Measurements from ENCODE around the gene ACVRL1. TPM values are rescaled to one million over a fixed set of nuclear protein-coding genes. Genes with fewer than 3 reads are reported as not detected.

ACVRL1 gene
- total RNA-seq, 1 donor from 2014 or later: 0.49 TPM

DNA sequence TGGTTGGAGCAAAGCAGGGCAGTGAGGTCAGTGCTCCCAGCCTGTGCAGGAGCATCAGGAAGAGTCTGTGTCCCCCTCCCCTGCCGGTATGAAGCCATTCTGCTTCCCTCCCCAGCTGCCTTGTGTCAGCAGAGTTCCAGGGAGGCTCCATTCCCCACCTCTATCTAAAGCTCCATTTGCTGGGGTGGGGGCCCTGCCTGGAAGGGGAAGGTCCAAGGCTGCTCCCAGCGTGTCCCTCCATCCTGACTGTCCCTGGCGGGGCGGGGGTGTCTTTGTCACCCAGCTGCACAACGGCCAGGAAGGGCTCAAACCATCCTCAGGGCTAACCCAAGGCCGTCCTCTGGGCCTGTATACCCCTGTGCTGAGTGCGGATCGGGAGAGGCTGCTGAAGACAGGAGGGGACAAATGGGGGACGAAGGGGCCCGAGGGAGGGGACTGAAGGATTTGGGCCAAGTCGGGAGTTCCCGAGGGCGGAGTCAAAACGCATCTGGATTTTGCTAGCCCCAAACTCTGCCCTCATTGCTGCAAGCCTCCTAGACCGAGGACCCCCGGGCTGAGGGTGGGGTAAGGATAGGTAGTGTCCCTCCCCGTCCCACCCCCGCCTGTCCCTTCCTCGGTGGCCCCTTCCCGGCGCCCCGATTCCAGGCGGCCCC, 748 bp upstream of the ACVRL1 start:
- H3K9me3 Mint-ChIP-seq: no peaks in the 10 kb centered on the region
- no peaks in the 10 kb centered on the region for H3K36me3 Mint-ChIP-seq (ENCODE audit: low read depth)
- no peak for DNase-seq (ENCODE audit: low read depth, low spot score)
- no peaks in the 10 kb centered on the region for H3K27me3 Mint-ChIP-seq (ENCODE audit: low read depth)
- H3K4me3 Mint-ChIP-seq: no peak overlapping the region
- no peak overlapping the region for H3K27ac Mint-ChIP-seq (ENCODE audit: unreplicated experiment)
- peaks cover 28% of the 10 kb centered on the region for H3K4me1 Mint-ChIP-seq
- TF ChIP-seq, protein P1, sequence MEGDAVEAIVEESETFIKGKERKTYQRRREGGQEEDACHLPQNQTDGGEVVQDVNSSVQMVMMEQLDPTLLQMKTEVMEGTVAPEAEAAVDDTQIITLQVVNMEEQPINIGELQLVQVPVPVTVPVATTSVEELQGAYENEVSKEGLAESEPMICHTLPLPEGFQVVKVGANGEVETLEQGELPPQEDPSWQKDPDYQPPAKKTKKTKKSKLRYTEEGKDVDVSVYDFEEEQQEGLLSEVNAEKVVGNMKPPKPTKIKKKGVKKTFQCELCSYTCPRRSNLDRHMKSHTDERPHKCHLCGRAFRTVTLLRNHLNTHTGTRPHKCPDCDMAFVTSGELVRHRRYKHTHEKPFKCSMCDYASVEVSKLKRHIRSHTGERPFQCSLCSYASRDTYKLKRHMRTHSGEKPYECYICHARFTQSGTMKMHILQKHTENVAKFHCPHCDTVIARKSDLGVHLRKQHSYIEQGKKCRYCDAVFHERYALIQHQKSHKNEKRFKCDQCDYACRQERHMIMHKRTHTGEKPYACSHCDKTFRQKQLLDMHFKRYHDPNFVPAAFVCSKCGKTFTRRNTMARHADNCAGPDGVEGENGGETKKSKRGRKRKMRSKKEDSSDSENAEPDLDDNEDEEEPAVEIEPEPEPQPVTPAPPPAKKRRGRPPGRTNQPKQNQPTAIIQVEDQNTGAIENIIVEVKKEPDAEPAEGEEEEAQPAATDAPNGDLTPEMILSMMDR (conservative IDR thresholded peaks at IDR 0.05): no peak

DNA sequence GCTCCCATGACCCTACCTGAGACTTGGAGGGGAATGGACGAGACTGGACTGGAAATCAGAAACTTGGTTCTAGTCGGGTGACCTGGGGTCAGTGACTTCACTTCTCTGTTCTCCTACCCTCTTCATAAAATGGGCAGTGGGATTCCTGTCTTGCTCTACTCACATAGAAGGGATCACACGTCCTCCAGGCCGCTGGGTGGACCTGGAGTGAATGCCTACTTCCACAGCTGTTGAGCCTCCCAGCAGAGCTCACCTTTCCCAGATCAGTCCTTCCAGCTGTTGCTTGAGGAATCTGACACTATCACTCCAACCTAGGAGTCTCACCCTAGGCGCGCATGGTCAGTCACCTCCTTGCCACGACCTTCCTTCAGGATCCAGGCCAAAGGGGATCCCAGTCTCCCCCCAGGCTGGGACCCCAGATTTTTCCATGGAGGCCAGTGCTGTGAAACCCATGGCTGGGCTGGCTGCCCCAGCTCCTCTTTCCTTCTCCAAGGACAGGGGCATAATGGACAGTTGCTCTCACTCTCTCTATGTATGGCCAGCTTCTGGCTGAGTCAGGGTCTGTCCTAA, 637 bp downstream of the ACVRL1 start:
- Mint-ChIP-seq H3K27me3 (ENCODE audit: low read depth) (no peaks in the 10 kb centered on the region), H3K4me3 (no peak overlapping the region), H3K27ac (ENCODE audit: unreplicated experiment) (peak overlapping the region; percentile 43), H3K36me3 (ENCODE audit: low read depth) (no peaks in the 10 kb centered on the region), H3K9me3 (no peaks in the 10 kb centered on the region), H3K4me1 (peaks cover 41% of the 10 kb centered on the region)
- TF ChIP-seq, protein P1 (conservative IDR thresholded peaks at IDR 0.05): no peak
- DNase-seq (ENCODE audit: low read depth, low spot score): no peak

DNA sequence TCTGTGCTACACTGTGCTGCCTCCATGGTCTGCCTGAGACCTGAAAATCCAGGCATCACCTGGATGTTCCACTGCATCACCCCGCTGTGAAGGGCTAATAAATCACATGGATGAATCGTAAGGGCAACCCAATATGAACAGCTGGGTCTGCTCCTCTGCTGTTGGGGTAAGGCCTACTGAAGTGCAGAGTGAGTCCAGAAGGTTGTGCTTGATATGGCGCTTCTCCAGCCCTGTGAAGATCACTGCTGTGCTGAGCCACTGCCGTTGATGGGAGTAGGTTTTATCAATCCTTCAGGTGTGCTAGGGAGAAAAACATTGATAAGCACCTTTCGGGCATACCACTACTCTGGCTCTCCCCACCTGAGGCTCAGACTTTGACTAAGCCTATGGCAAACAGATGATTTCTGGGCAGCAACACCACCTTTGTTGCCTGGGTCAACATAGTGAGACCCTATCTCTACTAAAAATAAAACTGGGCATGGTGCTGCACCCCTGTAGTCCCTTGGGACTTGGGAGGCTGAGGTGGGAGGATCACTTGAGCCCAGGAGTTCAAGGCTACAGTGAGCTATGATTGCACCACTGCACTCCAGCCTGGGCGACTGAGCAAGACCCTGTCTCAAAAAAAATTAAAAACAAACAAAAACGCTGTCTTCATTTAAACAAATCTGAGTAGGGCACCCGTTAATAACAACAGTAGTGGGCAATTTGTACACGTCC, 1.7 kb downstream of the ACVRL1 start:
- no peak overlapping the region for H3K4me3 Mint-ChIP-seq
- DNase-seq (ENCODE audit: low read depth, low spot score): no peak
- no peaks in the 10 kb centered on the region for H3K36me3 Mint-ChIP-seq (ENCODE audit: low read depth)
- H3K27me3 Mint-ChIP-seq (ENCODE audit: low read depth): no peaks in the 10 kb centered on the region
- TF ChIP-seq, protein P1 (conservative IDR thresholded peaks at IDR 0.05): no peak
- peaks cover 42% of the 10 kb centered on the region for H3K4me1 Mint-ChIP-seq
- H3K9me3 Mint-ChIP-seq: no peaks in the 10 kb centered on the region
- H3K27ac Mint-ChIP-seq (ENCODE audit: unreplicated experiment): no peak overlapping the region

DNA sequence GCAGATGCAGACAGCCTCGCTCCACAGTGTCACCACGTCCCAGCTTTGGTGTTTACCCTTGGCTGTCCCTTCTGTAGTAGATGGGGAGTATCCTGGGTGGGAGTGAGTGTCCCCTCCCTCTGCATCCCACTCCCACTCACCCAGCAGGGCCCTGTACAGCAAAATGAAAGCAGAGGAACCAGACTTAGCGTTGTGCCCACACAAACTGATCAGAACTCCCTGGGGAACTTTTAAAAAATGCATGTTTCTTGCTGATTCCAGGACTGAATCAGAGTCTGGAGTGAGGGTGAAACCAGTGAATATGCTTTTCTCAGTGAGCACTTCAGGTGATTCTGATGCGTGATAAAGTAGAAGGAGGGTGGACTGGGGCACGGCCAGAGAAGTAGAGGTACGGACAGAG, 2.9 kb downstream of the ACVRL1 start:
- Mint-ChIP-seq H3K4me3 (no peak overlapping the region), H3K27ac (ENCODE audit: unreplicated experiment) (peak overlapping the region; percentile 19), H3K4me1 (peaks cover 41% of the 10 kb centered on the region), H3K27me3 (ENCODE audit: low read depth) (no peaks in the 10 kb centered on the region), H3K36me3 (ENCODE audit: low read depth) (no peaks in the 10 kb centered on the region), H3K9me3 (no peaks in the 10 kb centered on the region)
- DNase-seq (ENCODE audit: low read depth, low spot score): no peak
- TF ChIP-seq, protein P1 (conservative IDR thresholded peaks at IDR 0.05): no peak

DNA sequence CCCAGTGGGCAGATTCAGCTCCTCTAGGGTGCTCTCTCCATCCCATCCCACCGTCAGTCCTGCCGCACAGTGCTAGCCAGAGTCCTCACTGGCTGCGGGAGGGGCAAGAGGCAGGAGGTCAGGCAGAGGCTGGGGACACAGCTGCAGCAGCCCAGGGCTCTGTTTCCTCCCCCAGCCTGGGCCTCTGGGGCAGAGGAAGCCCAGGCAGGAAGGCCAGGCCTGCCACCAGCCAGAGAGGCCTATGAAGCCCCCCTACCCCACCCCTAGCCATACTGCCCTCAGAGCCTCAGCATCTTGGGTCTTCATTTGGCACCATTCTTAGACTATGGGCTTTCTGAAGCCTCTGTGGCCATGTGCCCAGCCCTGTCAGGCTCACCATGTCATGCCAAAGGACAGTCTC, 3.4 kb downstream of the ACVRL1 start:
- Mint-ChIP-seq H3K27me3 (ENCODE audit: low read depth) (no peaks in the 10 kb centered on the region), H3K27ac (ENCODE audit: unreplicated experiment) (peak overlapping the region; percentile 19), H3K9me3 (no peaks in the 10 kb centered on the region), H3K4me3 (no peak overlapping the region), H3K4me1 (peaks cover 36% of the 10 kb centered on the region), H3K36me3 (ENCODE audit: low read depth) (no peaks in the 10 kb centered on the region)
- TF ChIP-seq, protein P1 (conservative IDR thresholded peaks at IDR 0.05): no peak
- no peak for DNase-seq (ENCODE audit: low read depth, low spot score)

Data from neural crest cell (in vitro differentiated cells).